T-helper 1 cell treated with Interleukin-12 subunit alpha and Interleukin-12 subunit beta and Interleukin-4 antibody, amounts not matched to agents 30 ng/mL and 1 ng/mL, for 36 hours (primary cell): Measurements from ENCODE around the gene MAST4. TPM values are rescaled to one million over a fixed set of nuclear protein-coding genes. Genes with fewer than 3 reads are reported as not detected.

Experiments
- intact Hi-C: fragments of 100-400 bp; cut with micrococcal nuclease; formaldehyde crosslinking; loops from one replicate; pipeline ENCODE4 v1.15.1; 2024
- total RNA-seq: library from RNA; stranded (reverse); gene quantifications from 2 replicates; pipeline ENCODE4 v1.2.3, GENCODE V29; 2022

Gene MAST4
- 60.0 and 65.8 TPM in 2 replicates for total RNA-seq

DNA sequence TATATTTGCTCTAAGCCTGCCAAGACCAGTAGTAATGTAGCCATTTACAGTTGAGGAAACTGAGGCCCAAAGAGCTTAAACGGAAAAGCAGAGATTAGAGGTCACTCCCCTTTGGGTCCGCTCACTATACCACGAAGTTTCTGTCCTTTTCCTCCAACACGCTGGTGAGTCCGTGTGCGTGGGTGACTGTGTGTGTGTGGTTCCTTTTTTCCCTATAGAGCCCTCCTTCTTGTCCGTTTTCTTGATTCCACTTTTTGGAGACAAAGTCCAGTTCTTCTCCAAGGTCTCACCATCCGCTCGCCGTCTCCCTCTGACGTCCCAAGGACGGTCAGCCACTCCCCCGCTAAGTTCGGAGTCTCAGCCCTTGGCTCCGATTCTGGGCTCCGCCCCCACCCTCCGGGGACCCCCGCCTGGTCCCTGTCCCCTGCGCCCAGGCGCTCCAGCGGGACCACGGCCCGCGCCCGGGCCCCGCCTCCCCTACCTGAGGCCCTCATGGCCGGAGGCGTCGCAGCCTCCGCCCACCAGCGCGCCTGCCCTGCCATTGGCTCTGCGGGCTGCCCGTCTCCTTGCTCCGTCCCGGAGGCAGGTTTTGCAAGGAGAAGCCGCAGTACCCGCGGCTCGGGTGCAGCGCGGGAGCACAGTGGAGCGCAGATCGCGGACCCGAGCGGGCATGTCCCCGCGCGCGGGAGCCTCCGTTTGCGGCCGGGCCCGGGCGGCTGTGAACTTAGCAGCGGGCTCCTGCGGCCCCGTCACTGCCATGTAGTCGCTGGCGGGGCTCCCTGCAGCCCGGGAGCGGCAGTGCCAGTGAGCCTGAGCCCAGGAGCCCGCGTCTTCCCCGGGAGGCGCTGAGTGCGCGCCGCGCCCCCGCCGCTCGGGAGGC, at the start of gene MAST4:
Gene MAST4, plus strand, starts transcription at position 638 of the 880 bp plus-strand sequence. CDS start 263 bp downstream, outside the sequence.
- intact Hi-C loops, result loop anchor here (1.0 to 10.0 kb wide), 10 partner anchors 23 to 669 kb away; partner anchors contain the start of gene ERBIN

- intact Hi-C loops, result no loop called here
Observed at GRCh38 chr5:66546541-66546940, 49.7 kb upstream of the MAST4 start.

DNA sequence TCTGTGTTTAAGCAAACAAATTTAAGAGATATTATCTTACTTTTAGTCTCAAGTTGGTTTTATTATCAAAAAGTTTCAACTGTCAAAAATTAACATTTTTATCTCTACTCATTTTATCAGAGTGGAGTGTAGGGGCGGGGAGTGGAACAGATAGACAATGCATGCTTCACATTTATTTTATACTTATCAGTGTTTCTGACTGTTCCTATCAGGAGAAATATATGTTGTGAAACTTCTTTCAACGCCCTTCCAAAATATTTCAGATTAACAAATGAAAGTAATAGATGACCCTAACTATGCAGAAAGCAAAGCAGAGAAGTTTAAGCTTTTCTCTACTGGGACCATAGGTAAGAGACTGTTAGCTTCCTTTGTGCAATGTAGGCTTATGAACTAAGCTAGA, 44.9 kb upstream of the MAST4 start:
- intact Hi-C loops, result no loop called here

DNA sequence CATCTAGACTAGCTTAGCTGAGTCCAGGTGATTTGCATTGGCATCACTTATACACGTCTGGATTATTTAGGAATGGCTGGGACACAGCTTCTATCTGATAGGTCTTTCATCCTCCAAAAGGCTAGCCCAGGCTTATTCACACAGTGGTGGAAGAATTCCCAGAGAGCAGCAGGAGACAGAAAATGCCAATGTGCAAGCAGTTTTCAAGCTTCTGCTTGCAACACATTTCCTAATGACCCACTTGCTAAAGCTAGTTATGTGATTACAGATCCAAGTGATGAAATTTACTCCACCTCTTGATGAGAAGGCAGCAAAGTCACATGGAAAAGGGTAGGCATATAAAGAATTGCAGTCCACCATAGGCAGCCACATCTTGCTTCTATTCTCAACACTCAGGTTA, 44.2 kb upstream of the MAST4 start:
- intact Hi-C loops, result no loop called here

GRCh38 chr5:66553368-66553912, 42.8 kb upstream of the MAST4 start:
- intact Hi-C loops, result no loop called here

- intact Hi-C loops, result loop anchor here (1.0 to 2.0 kb wide), 5 partner anchors 31 to 450 kb away; partner anchors contain the start of gene MAST4
Observed at GRCh38 chr5:66553916-66554575, 42.1 kb upstream of the MAST4 start.

GRCh38 chr5:66554884-66555283, 41.3 kb upstream of the MAST4 start:
- intact Hi-C loops, result loop anchor here (1.0 to 5.0 kb wide), 8 partner anchors 32 to 933 kb away; partner anchors contain the start of genes ERBIN, MAST4 and TRIM23

DNA sequence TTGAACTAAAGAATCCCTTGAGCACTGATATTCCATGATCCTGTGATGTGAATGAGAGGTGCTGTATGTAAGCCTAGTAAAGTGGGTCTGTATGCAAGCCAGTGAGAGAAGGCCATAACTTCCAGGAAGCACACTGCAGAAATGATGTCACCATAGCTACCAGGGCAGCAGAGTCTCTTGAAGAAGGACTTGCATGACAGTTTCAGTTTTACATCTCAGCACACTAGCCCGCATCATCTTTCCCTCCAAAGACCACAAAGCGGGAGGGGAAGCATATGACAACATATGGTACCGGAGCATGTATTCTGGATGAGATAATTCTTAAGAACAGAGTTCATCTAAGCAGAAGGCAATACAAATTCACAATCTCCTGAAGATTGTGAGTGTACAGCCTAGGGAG, 37.6 kb upstream of the MAST4 start:
- intact Hi-C loops, result loop anchor here (1.0 to 5.0 kb wide), 7 partner anchors 38 to 936 kb away; partner anchors contain the start of genes ERBIN, MAST4, SREK1 and TRIM23

DNA sequence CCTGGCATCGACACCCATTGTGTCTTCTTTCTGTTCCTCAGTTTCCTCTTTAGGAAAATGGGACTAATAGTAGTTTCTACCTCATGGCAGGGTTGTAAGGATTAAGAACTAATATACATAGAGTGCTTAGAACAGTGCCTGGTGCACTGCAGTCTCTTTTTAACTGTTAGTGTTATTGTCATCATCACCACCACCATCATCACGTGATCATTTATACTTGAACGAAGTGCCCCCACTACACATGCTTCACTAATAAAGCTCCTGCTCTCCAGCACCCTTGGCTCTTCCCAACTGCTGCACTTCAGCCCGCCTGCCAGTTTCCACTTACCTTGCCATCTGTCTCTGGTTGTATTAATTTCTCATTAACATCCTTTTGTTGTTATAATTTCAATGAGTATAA, 35.8 kb upstream of the MAST4 start:
- intact Hi-C loops, result no loop called here

DNA sequence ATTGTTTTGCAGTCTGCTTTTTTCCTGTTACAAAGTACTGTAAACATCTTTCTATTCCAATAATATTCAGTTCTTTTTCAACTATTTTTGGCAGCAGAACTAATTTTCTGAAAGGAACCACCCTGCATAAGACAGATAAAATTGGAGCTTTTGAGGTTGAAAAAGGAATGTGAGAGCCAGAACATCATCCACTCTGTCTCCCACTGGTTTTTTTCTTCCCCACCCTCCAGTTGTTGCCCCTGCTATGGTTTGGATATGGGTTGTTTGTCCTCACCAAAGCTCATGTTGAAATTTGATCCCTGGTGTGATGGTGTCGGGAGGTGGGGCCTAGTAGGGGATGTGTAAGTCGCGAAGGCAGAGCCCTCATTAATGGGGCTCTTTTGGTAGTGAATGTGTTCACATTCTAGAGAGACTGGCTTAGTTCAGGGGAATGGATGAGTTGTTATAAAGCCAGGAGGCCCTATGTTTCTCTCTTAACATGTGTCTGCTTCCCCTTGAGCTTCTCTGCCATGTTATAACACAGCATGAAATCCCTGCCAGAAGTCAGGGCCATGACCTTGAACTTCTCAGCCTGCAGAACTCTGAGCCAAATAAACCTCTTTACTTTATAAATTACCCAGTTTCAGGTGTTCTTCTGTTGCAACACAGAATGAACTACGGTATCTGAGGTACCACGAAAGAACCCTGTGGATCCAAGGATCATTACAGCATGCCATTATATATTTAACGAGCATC, 34.8 kb upstream of the MAST4 start:
- intact Hi-C loops, result no loop called here

- intact Hi-C loops, result no loop called here
Observed at GRCh38 chr5:66565878-66566277, 30.3 kb upstream of the MAST4 start.

GRCh38 chr5:66567474-66567873, 28.7 kb upstream of the MAST4 start:
- intact Hi-C loops, result no loop called here

DNA sequence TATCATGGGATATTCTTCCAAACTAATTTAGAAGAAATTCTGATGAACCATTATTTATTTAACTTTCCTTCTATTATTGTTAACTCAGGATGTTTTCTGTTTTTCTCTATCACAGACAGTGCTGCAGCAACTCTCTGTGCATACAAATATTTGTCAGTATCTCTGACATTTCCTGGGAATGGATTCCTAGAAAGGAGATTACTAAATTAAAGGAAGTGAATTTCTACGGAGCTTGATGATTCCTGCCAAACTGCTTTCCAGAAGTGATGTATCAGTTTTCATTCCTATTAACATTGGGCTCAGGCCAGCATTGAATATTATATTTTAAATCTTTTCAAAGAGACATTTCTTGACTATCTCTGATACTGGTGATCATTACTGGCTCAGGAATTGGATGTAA, 26.0 kb upstream of the MAST4 start:
- intact Hi-C loops, result no loop called here

DNA sequence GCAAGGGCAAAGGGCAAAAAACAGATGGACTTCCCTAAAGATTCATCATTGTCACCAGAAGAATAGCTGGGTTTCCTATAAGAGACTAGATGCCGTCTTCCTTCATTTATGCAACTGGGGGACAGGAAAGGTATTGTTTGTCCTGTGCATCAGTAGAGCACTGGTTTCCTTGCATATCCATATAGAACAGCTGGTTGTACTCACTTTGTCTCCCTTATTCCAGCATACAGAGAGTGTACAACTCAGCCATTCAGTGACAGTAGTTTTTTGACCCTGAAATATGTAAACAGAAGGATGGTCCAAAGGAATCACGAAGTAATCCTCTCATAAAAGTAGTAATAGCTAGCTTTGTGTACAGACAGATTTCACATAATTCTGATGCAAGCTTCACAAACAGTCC, 22.5 kb upstream of the MAST4 start:
- intact Hi-C loops, result no loop called here

DNA sequence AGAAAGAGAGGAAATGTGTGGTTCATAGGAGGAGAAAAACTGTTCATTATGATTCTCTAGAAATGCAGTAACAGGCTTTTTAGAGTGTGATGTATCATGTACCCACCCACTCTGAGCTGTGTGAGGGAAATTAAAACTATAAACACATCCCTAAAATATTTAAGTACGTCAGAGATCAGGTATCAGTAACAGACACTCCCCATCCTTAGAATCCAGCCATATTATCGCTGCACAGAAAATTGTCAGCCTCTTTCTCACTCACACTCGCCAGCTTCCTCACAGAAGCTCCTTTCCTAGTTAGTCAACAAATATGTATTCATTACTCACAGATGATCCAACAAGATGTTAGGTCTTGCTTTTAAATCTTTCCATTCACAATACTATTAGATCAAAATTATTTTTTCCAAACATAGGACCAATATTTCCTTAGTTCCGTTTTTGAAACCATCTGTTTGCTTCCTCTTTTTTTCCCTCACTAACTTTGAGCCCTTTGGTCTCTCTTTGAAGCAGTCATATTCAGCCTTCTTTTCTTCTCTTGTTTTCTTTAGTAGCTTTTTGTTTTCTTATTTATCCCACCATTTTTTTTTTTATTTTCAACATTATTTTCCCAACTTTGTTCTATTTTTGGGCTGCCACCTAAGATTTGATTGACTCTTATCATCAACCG, 13.6 kb upstream of the MAST4 start:
- intact Hi-C loops, result loop anchor here (2.0 kb wide), 1 partner anchor 56 kb away; no protein-coding TSS in a partner anchor

DNA sequence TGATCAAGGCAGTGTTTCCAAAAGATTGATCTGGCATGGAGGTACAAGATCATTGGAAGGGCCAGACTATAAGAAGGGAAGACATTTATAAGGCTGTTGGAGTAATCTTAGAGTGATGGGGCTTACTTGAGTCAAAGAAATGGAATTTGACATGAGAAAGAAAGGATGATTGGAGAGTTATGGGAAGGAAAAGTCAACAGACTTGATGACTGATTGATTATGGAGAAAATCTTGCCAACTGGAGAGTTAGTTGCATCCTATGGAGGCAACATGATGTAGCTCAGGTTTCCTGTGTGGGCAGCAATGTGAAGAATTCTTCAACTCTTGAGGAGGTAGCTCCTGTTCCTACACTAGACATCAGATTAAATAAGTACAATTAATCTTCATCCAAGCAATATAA, 10.9 kb upstream of the MAST4 start:
- intact Hi-C loops, result no loop called here

GRCh38 chr5:66587771-66588170, 8.4 kb upstream of the MAST4 start:
- intact Hi-C loops, result no loop called here

DNA sequence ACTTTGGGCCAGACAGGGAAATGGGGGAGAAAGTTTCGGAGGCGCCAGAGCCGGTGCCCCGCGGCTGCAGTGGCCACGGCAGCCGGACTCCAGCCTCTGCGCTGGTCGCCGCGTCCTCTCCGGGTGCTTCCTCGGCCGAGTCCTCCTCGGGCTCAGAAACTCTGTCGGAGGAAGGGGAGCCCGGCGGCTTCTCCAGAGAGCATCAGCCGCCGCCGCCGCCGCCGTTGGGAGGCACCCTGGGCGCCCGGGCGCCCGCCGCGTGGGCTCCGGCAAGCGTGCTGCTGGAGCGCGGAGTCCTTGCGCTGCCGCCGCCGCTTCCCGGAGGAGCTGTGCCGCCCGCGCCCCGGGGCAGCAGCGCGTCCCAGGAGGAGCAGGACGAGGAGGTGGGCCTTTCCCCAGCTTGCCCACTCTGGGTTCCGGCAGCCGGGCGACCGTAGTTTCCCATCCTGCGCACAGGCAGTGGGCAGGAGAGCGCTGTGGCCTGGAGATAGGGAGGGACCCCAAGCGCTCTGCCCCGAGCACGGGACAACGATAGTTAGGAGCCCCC, 516 bp downstream of the MAST4 start:
- intact Hi-C loops, result loop anchor here (1.0 to 10.0 kb wide), 10 partner anchors 22 to 669 kb away; partner anchors contain the start of gene ERBIN

DNA sequence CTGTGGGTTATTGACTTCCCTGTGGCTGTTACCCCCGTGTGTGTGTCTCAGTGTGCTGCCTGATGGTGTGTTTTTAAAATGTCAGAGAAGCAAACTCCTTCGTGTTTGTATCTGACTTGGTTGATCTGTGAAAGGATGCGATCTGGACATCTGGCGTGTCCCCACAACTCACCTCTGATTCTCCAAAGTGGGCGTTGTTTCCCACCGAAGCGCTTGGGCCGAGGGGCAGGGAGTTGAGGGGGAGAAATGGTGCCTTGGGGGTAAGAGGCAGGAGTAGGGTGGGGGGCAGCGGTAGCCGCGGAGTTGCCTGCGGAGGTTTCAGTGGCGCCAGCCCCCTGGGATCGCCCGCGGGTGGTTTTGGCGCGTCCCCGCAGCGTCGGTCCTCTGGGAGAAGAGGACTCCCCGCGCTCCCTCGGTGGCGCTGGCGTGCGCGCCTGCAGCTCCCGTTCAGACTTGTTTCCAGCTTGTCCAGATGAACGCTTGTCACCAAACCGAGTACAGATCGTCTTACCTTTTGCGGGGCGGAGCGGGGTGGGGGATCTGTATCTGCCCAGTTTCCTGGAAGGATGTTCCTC, 1.1 kb downstream of the MAST4 start:
- intact Hi-C loops, result loop anchor here (2.0 to 10.0 kb wide), 8 partner anchors 22 to 670 kb away; partner anchors contain the start of gene ERBIN

DNA sequence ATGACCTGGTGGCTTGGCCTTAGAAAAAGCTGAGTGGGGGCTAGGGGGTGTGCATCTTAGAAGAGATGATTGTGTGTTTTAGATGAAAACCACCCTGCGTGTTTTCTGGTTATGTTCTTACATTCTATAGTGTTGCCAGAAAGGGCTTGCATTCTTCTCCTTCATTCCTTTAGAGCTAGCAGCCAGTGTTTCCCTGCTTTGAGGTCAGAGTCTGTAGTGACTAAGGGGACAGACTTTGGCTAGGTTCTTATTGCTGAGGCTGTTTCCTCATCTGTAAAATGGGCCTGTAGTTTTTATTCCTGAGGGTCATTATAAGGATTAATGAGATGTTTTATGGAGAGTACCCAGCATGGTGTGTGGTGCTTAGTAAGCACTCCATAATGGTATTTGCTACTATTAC, 6.4 kb downstream of the MAST4 start:
- intact Hi-C loops, result no loop called here
